ENCODE data around the gene WDR77. TPM values are rescaled to one million over a fixed set of nuclear protein-coding genes. Genes with fewer than 3 reads are reported as not detected.
A peak's percentile ranks its signal among the peaks of the same experiment; 100 is the strongest.

The WDR77 gene
- total and polyA plus RNA-seq, 9 of the 15 experiments (the other 6 are each of a cell fraction or from before 2014, with no cell fraction given) = 20.6 to 160 (median 75.3) TPM

DNA sequence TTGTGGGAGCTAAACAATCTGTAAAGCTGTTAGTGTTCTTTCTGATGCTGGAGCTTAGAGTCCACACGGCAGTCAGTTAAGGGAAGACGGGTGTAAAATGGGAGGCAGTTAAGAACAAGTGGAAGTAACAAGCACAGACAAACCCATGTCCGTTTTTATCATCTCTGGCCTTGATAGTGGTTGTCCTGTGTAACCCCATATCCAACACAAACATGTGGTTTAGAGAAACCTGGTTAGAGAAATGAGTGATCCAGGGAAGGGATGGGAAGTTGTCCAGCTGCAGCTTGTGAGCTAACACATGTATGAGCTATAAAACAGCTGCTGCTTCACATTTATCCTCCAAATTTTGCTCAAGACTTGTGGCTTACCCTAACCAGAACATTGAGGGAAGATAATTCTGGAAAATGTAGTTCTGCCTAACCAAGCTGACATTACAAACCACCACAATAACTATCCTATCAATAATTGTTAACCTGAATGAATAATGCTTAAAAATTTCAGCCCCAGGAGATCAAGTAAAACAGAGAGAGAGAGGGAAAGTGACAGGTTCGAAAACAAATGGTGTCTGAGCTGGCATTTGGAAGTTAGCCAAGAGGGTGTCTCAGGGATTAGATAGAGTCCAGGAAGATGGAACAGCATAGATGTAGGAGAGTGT, 14.1 kb upstream of the WDR77 start (continued):
- TF ChIP-seq CHD7 (IDR thresholded peaks at IDR 0.05; ENCODE audit: low read depth, low read length) (no peak), NELFE (IDR thresholded peaks at IDR 0.05; ENCODE audit: insufficient read depth, insufficient read length) (no peak), MAFF (IDR thresholded peaks at IDR 0.05; ENCODE audit: low read length) (no peak), KLF13 (tag; IDR thresholded peaks at IDR 0.05; ENCODE audit: borderline replicate concordance, low read depth) (no peak), ZNF184 (CRISPR knock-in tag; IDR thresholded peaks at IDR 0.05) (no peak), NR2C1 (IDR thresholded peaks at IDR 0.05) (no peak; the same call in 1 of the 2 replicates), NR2C1 (tag; IDR thresholded peaks at IDR 0.05) (peak; percentile 62; the same call in 1 of the 2 replicates), SUPT5H (IDR thresholded peaks at IDR 0.05) (peak; percentile 40), SP1 (CRISPR knock-in tag; IDR thresholded peaks at IDR 0.05) (0 out of 2 replicates have a peak, but pooled peaks have one; percentile 28), KDM2B (CRISPR knock-in tag; IDR thresholded peaks at IDR 0.05) (no peak), STAT5B (CRISPR knock-in tag; IDR thresholded peaks at IDR 0.05) (no peak), ZNF586 (CRISPR knock-in tag; conservative IDR thresholded peaks at IDR 0.05) (no peak), CCAR2 (IDR thresholded peaks at IDR 0.05; ENCODE audit: low read depth, low read length) (no peak), SMAD2 (IDR thresholded peaks at IDR 0.05; ENCODE audit: low read depth, low read length) (no peak), ZNF445 (CRISPR knock-in tag; IDR thresholded peaks at IDR 0.05; ENCODE audit: low read depth) (no peak), FOXP1 (CRISPR knock-in tag; IDR thresholded peaks at IDR 0.05) (no peak)
- TF ChIP-seq, protein P1, sequence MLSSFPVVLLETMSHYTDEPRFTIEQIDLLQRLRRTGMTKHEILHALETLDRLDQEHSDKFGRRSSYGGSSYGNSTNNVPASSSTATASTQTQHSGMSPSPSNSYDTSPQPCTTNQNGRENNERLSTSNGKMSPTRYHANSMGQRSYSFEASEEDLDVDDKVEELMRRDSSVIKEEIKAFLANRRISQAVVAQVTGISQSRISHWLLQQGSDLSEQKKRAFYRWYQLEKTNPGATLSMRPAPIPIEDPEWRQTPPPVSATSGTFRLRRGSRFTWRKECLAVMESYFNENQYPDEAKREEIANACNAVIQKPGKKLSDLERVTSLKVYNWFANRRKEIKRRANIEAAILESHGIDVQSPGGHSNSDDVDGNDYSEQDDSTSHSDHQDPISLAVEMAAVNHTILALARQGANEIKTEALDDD (IDR thresholded peaks at IDR 0.05) = peak; percentile 92
